Pancreas (tissue), 10 donors: ENCODE measurements around the gene PLEKHH3. TPM values are rescaled to one million over a fixed set of nuclear protein-coding genes. Genes with fewer than 3 reads are reported as not detected.
A peak's percentile ranks its signal among the peaks of the same experiment; 100 is the strongest.
"Not testable (repeated sequence)": the region's sequence is repeated elsewhere in the genome, so short reads cannot be mapped to it uniquely, and the experiment has no call there.

Experiments used
- ATAC-seq, 4 donors: fragments of 200-7000 bp; cut with Tn5 transposase; one replicate each; pipeline versions ENCODE4 v1.8.0 to v1.9.1; 2020; ENCODE audit warnings: mild to moderate bottlenecking in 4 of 4, moderate library complexity in 4 of 4
- DNase-seq, 6 donors: peaks; one replicate each; pipeline ENCODE4 v3.0.0-alpha.2; 2020
- FAIRE-seq: peaks from 2 replicates; lab custom pipeline; 2012; peaks lifted over from hg19 to GRCh38; lab: Jason Lieb, UNC
- H3K27ac ChIP-seq, 4 donors: fragments of 200-600 bp; sonication (generic); 1 replicate in 3 of 4; 2 replicates in 1 of 4; pipeline versions ENCODE4 v1.5.0 to v1.8.0; 2020
- H3K27me3 ChIP-seq, 4 donors: fragments of 200-600 bp; one replicate each; pipeline ENCODE4 v1.8.0; 2021
- H3K36me3 ChIP-seq, 3 donors: fragments of 200-600 bp; sonication (generic) in 1 of 3; one replicate each; pipeline versions ENCODE4 v1.5.0 to v1.8.0; 2020 to 2021
- H3K4me1 ChIP-seq, 3 donors: fragments of 200-600 bp; one replicate each; pipeline ENCODE4 v1.8.0; 2021
- H3K4me3 ChIP-seq, 4 donors: fragments of 200-600 bp; sonication (generic) in 2 of 4; one replicate each; pipeline versions ENCODE4 v1.5.0 to v1.8.0; 2020 to 2021
- H3K9me3 ChIP-seq, 4 donors: fragments of 200-600 bp; one replicate each; pipeline ENCODE4 v1.8.0; 2021
- CTCF ChIP-seq, 4 donors: fragments of 200-600 bp; sonication (generic) in 3 of 4; IDR thresholded peaks; one replicate each; pipeline versions ENCODE4 v1.5.0 to v1.8.0; 2021; ENCODE audit warnings: antibody characterized with exemption in 4 of 4
- WGBS, 2 donors: extraction: QIAGEN DNeasy Blood & Tissue Kit; methylation state at CpG; one replicate each; pipeline ENCODE4 v1.1.7; 2013; 5-methylcytosine and 5-hydroxymethylcytosine counted together
- intact Hi-C, 3 donors: fragments of 100-400 bp; cut with DNase I; formaldehyde crosslinking; loops; one replicate each; pipeline versions ENCODE4 v1.11.1 to v1.14.2; 2022
- polyA plus RNA-seq, 2 donors: library from polyadenylated mRNA; stranded (reverse); fragments of 200-250 nt; gene quantifications; one replicate each; pipeline ENCODE4 v1.2.3, GENCODE V29; 2013
- total RNA-seq, 6 donors: library from RNA; stranded (reverse); fragmentation: NEBNext Ultra II Directional in 4 of 6; extraction: Animal tissue kit (Norgen Biotek cat#: 25700) in 4 of 6; gene quantifications; one replicate each; pipeline versions ENCODE4 v1.2.1 to v1.2.4, GENCODE V29; 2021 to 2023
- donor health status: healthy with polysubstance abuse.
- donor health status: DM: no; HTN: no; CAD: no; lungs with moderate emphysema.
- donor health status: DM: no; HTN: no; CAD: no.
- donor health status: control.
- donor health status: control.
- donor health status: Bipolar disorder and iron deficiency.
- donor health status: DM: yes; HTN: yes; CAD: no.
- donor health status: DM: no; HTN: no; CAD: no.
- donor health status: DM: no; HTN: no; CAD: no.
- donor health status: DM: yes; HTN: yes; CAD: no.

PLEKHH3 gene
- total and polyA plus RNA-seq, 8 donors: 24.7 to 215 (median 59.0) TPM

- Histone ChIP-seq H3K27ac (no peak overlapping the region), H3K27me3 (no peaks in the 10 kb centered on the region), H3K36me3 (peaks cover 4 to 59% (median 35%) of the 10 kb centered on the region in 3 donors), H3K9me3 (no peaks in the 10 kb centered on the region), H3K4me3 (no peak overlapping the region), H3K4me1 (peaks cover 11 to 40% (median 29%) of the 10 kb centered on the region in 3 donors)
- 88 to 89% methylated on average over 50 of the region's 50 CpGs for WGBS, 2 donors
- TF ChIP-seq CTCF (IDR thresholded peaks at IDR 0.05): no peak
- FAIRE-seq: no peak
- DNase-seq: peak in 4 of 6 donors; percentile 23 to 76 (median 45)
- no peak for ATAC-seq
- intact Hi-C loops: loop anchor here in 2 of 3 donors (5.0 to 10.0 kb wide), 2 partner anchors 46 to 49 kb away; no protein-coding TSS in a partner anchor
These were observed 5.8 kb downstream of the PLEKHH3 start for GRCh38 chr17:42670789-42671657.

- no peak overlapping the region for H3K4me3 ChIP-seq
- DNase-seq (peak in 3 of 6 donors; percentile 40 to 75 (median 55)), FAIRE-seq (no peak), ATAC-seq (no peak)
- H3K36me3 ChIP-seq: peaks cover 4 to 67% (median 35%) of the 10 kb centered on the region in 3 donors
- intact Hi-C loops: loop anchor here in 2 of 3 donors (5.0 to 10.0 kb wide), 2 partner anchors 45 to 48 kb away; no protein-coding TSS in a partner anchor
- 81 to 83% methylated on average over 78 to 87 of the region's 87 CpGs for WGBS, 2 donors
- no peaks in the 10 kb centered on the region for H3K27me3 ChIP-seq
- no peak for TF ChIP-seq CTCF (IDR thresholded peaks at IDR 0.05)
- H3K9me3 ChIP-seq: no peaks in the 10 kb centered on the region
- H3K4me1 ChIP-seq: peaks cover 11 to 40% (median 29%) of the 10 kb centered on the region in 3 donors
- no peak overlapping the region for H3K27ac ChIP-seq
These were observed 6.6 kb downstream of the PLEKHH3 start for GRCh38 chr17:42669977-42670788.

- intact Hi-C loops: no loop called here
- DNase-seq (peak in 2 of 6 donors; percentile 33 to 64), ATAC-seq (no peak), FAIRE-seq (no peak)
- no peaks in the 10 kb centered on the region for H3K27me3 ChIP-seq
- H3K4me3 ChIP-seq: no peak overlapping the region
- H3K9me3 ChIP-seq: no peaks in the 10 kb centered on the region
- 91 to 94% methylated on average over 5 to 12 of the region's 12 CpGs for WGBS, 2 donors
- peaks cover 11 to 40% (median 29%) of the 10 kb centered on the region in 3 donors for H3K4me1 ChIP-seq
- no peak for TF ChIP-seq CTCF (IDR thresholded peaks at IDR 0.05)
- peaks cover 4 to 67% (median 35%) of the 10 kb centered on the region in 3 donors for H3K36me3 ChIP-seq
- peak overlapping the region in 1 of 4 donors; percentile 14 for H3K27ac ChIP-seq
These were observed 7.2 kb downstream of the PLEKHH3 start for GRCh38 chr17:42669705-42669976.

GRCh38 chr17:42667088-42667951 lies 9.5 kb downstream of the PLEKHH3 start:
- TF ChIP-seq CTCF (IDR thresholded peaks at IDR 0.05): no peak
- peak overlapping the region in 3 of 4 donors; percentile 45 to 69 (median 68) for H3K27ac ChIP-seq
- intact Hi-C loops: no loop called here
- H3K36me3 ChIP-seq: peaks cover 4 to 53% (median 28%) of the 10 kb centered on the region in 3 donors
- H3K4me1 ChIP-seq: peaks cover 11 to 20% (median 19%) of the 10 kb centered on the region in 3 donors
- no peaks in the 10 kb centered on the region for H3K9me3 ChIP-seq
- DNase-seq: peak in 4 of 6 donors; percentile 62 to 83 (median 70)
- FAIRE-seq: no peak
- peak; percentile 66 to 75 (median 68) for ATAC-seq
- no peak overlapping the region for H3K4me3 ChIP-seq
- H3K27me3 ChIP-seq: no peaks in the 10 kb centered on the region
- whole genome bisulfite sequencing, 2 donors: 41 to 42% methylated on average over 7 of the region's 7 CpGs

- H3K27ac ChIP-seq, intact Hi-C loops, ATAC-seq: not testable (repeated sequence)
These were observed 10.7 kb downstream of the PLEKHH3 start for GRCh38 chr17:42666126-42666525.

More at GRCh38 chr17:42666126-42666525, 10.7 kb downstream of the PLEKHH3 start:
- DNase-seq: peak in 2 of 6 donors; percentile 52 to 68
- WGBS, 2 donors: 87 to 88% methylated on average over 12 to 15 of the region's 16 CpGs
- H3K27me3 ChIP-seq, FAIRE-seq, H3K4me3 ChIP-seq, H3K9me3 ChIP-seq: not testable (repeated sequence)
- H3K36me3 ChIP-seq: peaks cover 0 to 41% (median 23%) of the 10 kb centered on the region in 3 donors
- H3K4me1 ChIP-seq: peaks cover 11 to 20% (median 19%) of the 10 kb centered on the region in 3 donors
